ENCODE data around the gene PLXND1.

The PLXND1 gene

GRCh38 chr3:129577366-129577765 lies 29.1 kb downstream of the PLXND1 start:
- Mint-ChIP-seq H3K27ac (no peak overlapping the region), H3K4me3 (no peak overlapping the region)

GRCh38 chr3:129576514-129577352 lies 29.7 kb downstream of the PLXND1 start:
- peaks cover 16% of the 10 kb centered on the region for H3K4me1 Mint-ChIP-seq (ENCODE audit: low read depth)
- no peaks in the 10 kb centered on the region for H3K9me3 Mint-ChIP-seq (ENCODE audit: low read depth)
- H3K27ac Mint-ChIP-seq: peak overlapping the region; percentile 82

More at GRCh38 chr3:129577366-129577765, 29.1 kb downstream of the PLXND1 start:
- no peaks in the 10 kb centered on the region for H3K9me3 Mint-ChIP-seq (ENCODE audit: low read depth)
- no peaks in the 10 kb centered on the region for H3K36me3 Mint-ChIP-seq
- peaks cover 16% of the 10 kb centered on the region for H3K4me1 Mint-ChIP-seq (ENCODE audit: low read depth)
- H3K27me3 Mint-ChIP-seq: no peaks in the 10 kb centered on the region

GRCh38 chr3:129575997-129576384 lies 30.5 kb downstream of the PLXND1 start:
- Mint-ChIP-seq H3K4me3 (no peak overlapping the region), H3K27me3 (no peaks in the 10 kb centered on the region), H3K27ac (no peak overlapping the region), H3K4me1 (ENCODE audit: low read depth) (peaks cover 16% of the 10 kb centered on the region), H3K9me3 (ENCODE audit: low read depth) (no peaks in the 10 kb centered on the region), H3K36me3 (no peaks in the 10 kb centered on the region)

More at GRCh38 chr3:129576514-129577352, 29.7 kb downstream of the PLXND1 start:
- H3K36me3 Mint-ChIP-seq: no peaks in the 10 kb centered on the region
- no peaks in the 10 kb centered on the region for H3K27me3 Mint-ChIP-seq
- peak overlapping the region; percentile 27 for H3K4me3 Mint-ChIP-seq

- Mint-ChIP-seq H3K36me3 (no peaks in the 10 kb centered on the region), H3K27ac (no peak overlapping the region), H3K4me1 (ENCODE audit: low read depth) (peaks cover 16% of the 10 kb centered on the region), H3K27me3 (no peaks in the 10 kb centered on the region), H3K4me3 (no peak overlapping the region), H3K9me3 (ENCODE audit: low read depth) (no peaks in the 10 kb centered on the region)
Measured at GRCh38 chr3:129575233-129575996, 31.1 kb downstream of the PLXND1 start.

GRCh38 chr3:129574206-129574605 lies 32.3 kb downstream of the PLXND1 start:
- Mint-ChIP-seq H3K4me1 (ENCODE audit: low read depth) (peaks cover 16% of the 10 kb centered on the region), H3K36me3 (no peaks in the 10 kb centered on the region), H3K4me3 (no peak overlapping the region), H3K27ac (no peak overlapping the region), H3K9me3 (ENCODE audit: low read depth) (no peaks in the 10 kb centered on the region), H3K27me3 (no peaks in the 10 kb centered on the region)

- H3K27ac Mint-ChIP-seq: no peak overlapping the region
- H3K9me3 Mint-ChIP-seq (ENCODE audit: low read depth): no peaks in the 10 kb centered on the region
- peaks cover 16% of the 10 kb centered on the region for H3K4me1 Mint-ChIP-seq (ENCODE audit: low read depth)
- no peaks in the 10 kb centered on the region for H3K36me3 Mint-ChIP-seq
- H3K27me3 Mint-ChIP-seq: no peaks in the 10 kb centered on the region
- no peak overlapping the region for H3K4me3 Mint-ChIP-seq
Measured at GRCh38 chr3:129573493-129573892, 33.0 kb downstream of the PLXND1 start.

- H3K36me3 Mint-ChIP-seq: no peaks in the 10 kb centered on the region
- peaks cover 12% of the 10 kb centered on the region for H3K4me1 Mint-ChIP-seq (ENCODE audit: low read depth)
- no peaks in the 10 kb centered on the region for H3K9me3 Mint-ChIP-seq (ENCODE audit: low read depth)
- no peaks in the 10 kb centered on the region for H3K27me3 Mint-ChIP-seq
- H3K27ac Mint-ChIP-seq: no peak overlapping the region
- no peak overlapping the region for H3K4me3 Mint-ChIP-seq
Measured at GRCh38 chr3:129572603-129573002, 33.9 kb downstream of the PLXND1 start.

GRCh38 chr3:129571605-129572547 lies 34.6 kb downstream of the PLXND1 start:
- Mint-ChIP-seq H3K27ac (no peak overlapping the region), H3K9me3 (ENCODE audit: low read depth) (no peaks in the 10 kb centered on the region), H3K36me3 (no peaks in the 10 kb centered on the region), H3K4me3 (no peak overlapping the region), H3K27me3 (no peaks in the 10 kb centered on the region), H3K4me1 (ENCODE audit: low read depth) (peaks cover 10% of the 10 kb centered on the region)

- Mint-ChIP-seq H3K27me3 (no peaks in the 10 kb centered on the region), H3K27ac (no peak overlapping the region), H3K36me3 (no peaks in the 10 kb centered on the region), H3K4me3 (no peak overlapping the region), H3K9me3 (ENCODE audit: low read depth) (no peaks in the 10 kb centered on the region), H3K4me1 (ENCODE audit: low read depth) (no peaks in the 10 kb centered on the region)
Measured at GRCh38 chr3:129569856-129570255, 36.6 kb downstream of the PLXND1 start.

GRCh38 chr3:129567939-129568338 lies 38.5 kb downstream of the PLXND1 start:
- no peaks in the 10 kb centered on the region for H3K9me3 Mint-ChIP-seq (ENCODE audit: low read depth)
- H3K36me3 Mint-ChIP-seq: no peaks in the 10 kb centered on the region
- no peaks in the 10 kb centered on the region for H3K4me1 Mint-ChIP-seq (ENCODE audit: low read depth)
- H3K27me3 Mint-ChIP-seq: no peaks in the 10 kb centered on the region
- no peak overlapping the region for H3K27ac Mint-ChIP-seq
- H3K4me3 Mint-ChIP-seq: no peak overlapping the region

- Mint-ChIP-seq H3K27ac (no peak overlapping the region), H3K4me1 (ENCODE audit: low read depth) (no peaks in the 10 kb centered on the region), H3K36me3 (no peaks in the 10 kb centered on the region), H3K9me3 (ENCODE audit: low read depth) (no peaks in the 10 kb centered on the region), H3K27me3 (no peaks in the 10 kb centered on the region), H3K4me3 (no peak overlapping the region)
Measured at GRCh38 chr3:129567176-129567705, 39.2 kb downstream of the PLXND1 start.

- no peaks in the 10 kb centered on the region for H3K36me3 Mint-ChIP-seq
- H3K9me3 Mint-ChIP-seq (ENCODE audit: low read depth): no peaks in the 10 kb centered on the region
- no peaks in the 10 kb centered on the region for H3K4me1 Mint-ChIP-seq (ENCODE audit: low read depth)
- no peaks in the 10 kb centered on the region for H3K27me3 Mint-ChIP-seq
- H3K27ac Mint-ChIP-seq: no peak overlapping the region
- H3K4me3 Mint-ChIP-seq: no peak overlapping the region
Measured at GRCh38 chr3:129565902-129566301, 40.6 kb downstream of the PLXND1 start.

GRCh38 chr3:129564981-129565644 lies 41.4 kb downstream of the PLXND1 start:
- Mint-ChIP-seq H3K27ac (no peak overlapping the region), H3K27me3 (no peaks in the 10 kb centered on the region), H3K4me3 (no peak overlapping the region), H3K9me3 (ENCODE audit: low read depth) (no peaks in the 10 kb centered on the region), H3K36me3 (no peaks in the 10 kb centered on the region), H3K4me1 (ENCODE audit: low read depth) (no peaks in the 10 kb centered on the region)
